Immature natural killer cell (primary cell): Measurements from ENCODE around the gene AOPEP. TPM values are rescaled to one million over a fixed set of nuclear protein-coding genes. Genes with fewer than 3 reads are reported as not detected.

Experiments
- DNase-seq, 3 donors: peaks; one replicate each; pipeline ENCODE4 v3.0.0; 2022; ENCODE audit warnings: mixed read lengths in 1 of 3
- H3K27ac Mint-ChIP-seq, 6 donors: one replicate each; pipeline ENCODE4 v1.8.0; 2020; ENCODE audit warnings: mixed read lengths in 6 of 6, mild to moderate bottlenecking in 5 of 6, inconsistent platforms in 4 of 6, moderate library complexity in 3 of 6
- H3K27me3 Mint-ChIP-seq, 3 donors: one replicate each; pipeline ENCODE4 v1.8.0; 2020 to 2021; ENCODE audit warnings: low read depth in 3 of 3, mild to moderate bottlenecking in 3 of 3, mixed read lengths in 3 of 3, moderate library complexity in 3 of 3, inconsistent platforms in 1 of 3
- H3K36me3 Mint-ChIP-seq, 3 donors: one replicate each; pipeline ENCODE4 v1.8.0; 2020; ENCODE audit warnings: mixed read lengths in 3 of 3, inconsistent platforms in 2 of 3, mild to moderate bottlenecking in 2 of 3
- H3K4me1 Mint-ChIP-seq, 2 donors: one replicate each; pipeline ENCODE4 v1.8.0; 2020; ENCODE audit warnings: inconsistent platforms in 2 of 2, mild to moderate bottlenecking in 2 of 2, mixed read lengths in 2 of 2, moderate library complexity in 1 of 2
- H3K4me3 Mint-ChIP-seq, 5 donors: one replicate each; pipeline ENCODE4 v1.8.0; 2020; ENCODE audit warnings: mild to moderate bottlenecking in 5 of 5, mixed read lengths in 5 of 5, inconsistent platforms in 3 of 5, moderate library complexity in 3 of 5
- H3K9me3 Mint-ChIP-seq, 6 donors: one replicate each; pipeline ENCODE4 v1.8.0; 2020; ENCODE audit warnings: mild to moderate bottlenecking in 6 of 6, mixed read lengths in 6 of 6, inconsistent platforms in 4 of 6, moderate library complexity in 3 of 6
- polyA plus RNA-seq, 3 donors: library from polyadenylated mRNA; unstranded; fragments of 300-500 nt; fragmentation: Illumina TruSeq; gene quantifications; one replicate each; pipeline ENCODE4 v1.2.3, GENCODE V29; 2021

Gene AOPEP
- polyA plus RNA-seq, 3 donors from 2014 or later = 4.1 to 6.5 (median 5.2) TPM

GRCh38 chr9:94850540-94851434, 124.3 kb downstream of the AOPEP start:
- H3K27ac Mint-ChIP-seq = peak overlapping the region in 3 of 6 donors; percentile 1 to 59 (median 31)
- peaks cover 0 to 1% (median 0%) of the 10 kb centered on the region in 3 donors for H3K27me3 Mint-ChIP-seq

GRCh38 chr9:94851467-94851866, 125.0 kb downstream of the AOPEP start:
- DNase-seq = no peak
- peak overlapping the region in 1 of 6 donors; percentile 62 for H3K27ac Mint-ChIP-seq
- H3K4me1 Mint-ChIP-seq = peaks cover 8 to 13% of the 10 kb centered on the region in 2 donors
- H3K9me3 Mint-ChIP-seq = no peaks in the 10 kb centered on the region
- peaks cover 0 to 1% (median 0%) of the 10 kb centered on the region in 3 donors for H3K27me3 Mint-ChIP-seq
- peaks cover 0 to 8% (median 5%) of the 10 kb centered on the region in 3 donors for H3K36me3 Mint-ChIP-seq
- H3K4me3 Mint-ChIP-seq = no peak overlapping the region

More at GRCh38 chr9:94850540-94851434, 124.3 kb downstream of the AOPEP start:
- Mint-ChIP-seq H3K9me3 (no peaks in the 10 kb centered on the region), H3K36me3 (peaks cover 0 to 13% (median 5%) of the 10 kb centered on the region in 3 donors), H3K4me3 (no peak overlapping the region), H3K4me1 (peaks cover 8 to 19% of the 10 kb centered on the region in 2 donors)
- no peak for DNase-seq

- Mint-ChIP-seq H3K27ac (peak overlapping the region in 1 of 6 donors; percentile 3), H3K4me3 (no peak overlapping the region), H3K4me1 (peaks cover 5 to 8% of the 10 kb centered on the region in 2 donors), H3K27me3 (no peaks in the 10 kb centered on the region), H3K9me3 (no peaks in the 10 kb centered on the region), H3K36me3 (peaks cover 0 to 8% (median 5%) of the 10 kb centered on the region in 3 donors)
- no peak for DNase-seq
Observed at GRCh38 chr9:94851892-94852291, 125.4 kb downstream of the AOPEP start.

DNA sequence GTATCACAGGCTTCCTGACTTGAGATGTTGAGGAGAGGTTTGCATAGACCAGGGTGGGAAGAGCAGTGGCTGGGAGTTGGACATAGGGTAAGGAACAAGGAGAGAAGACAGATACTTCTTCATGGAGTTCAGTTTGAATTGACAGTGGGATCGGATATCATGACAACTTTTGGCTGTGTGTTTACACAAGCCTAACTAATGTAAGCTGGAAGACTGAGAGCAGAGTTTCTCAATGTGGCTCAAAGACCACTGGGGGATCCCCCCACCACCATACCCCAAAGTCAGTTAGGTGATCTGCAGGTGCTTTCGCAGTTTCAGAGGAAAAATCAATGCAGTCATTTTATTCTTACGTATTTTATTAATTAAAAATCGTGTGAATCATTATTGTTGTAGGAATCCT, 125.9 kb downstream of the AOPEP start:
- peaks cover 0 to 7% (median 5%) of the 10 kb centered on the region in 3 donors for H3K36me3 Mint-ChIP-seq
- peaks cover under 1 to 4% of the 10 kb centered on the region in 2 donors for H3K4me1 Mint-ChIP-seq
- peak overlapping the region in 2 of 6 donors; percentile 3 to 4 for H3K27ac Mint-ChIP-seq
- H3K9me3 Mint-ChIP-seq = no peaks in the 10 kb centered on the region
- no peak for DNase-seq
- no peaks in the 10 kb centered on the region for H3K27me3 Mint-ChIP-seq
- no peak overlapping the region for H3K4me3 Mint-ChIP-seq

GRCh38 chr9:94853887-94854286, 127.4 kb downstream of the AOPEP start:
- H3K27ac Mint-ChIP-seq = peak overlapping the region in 1 of 6 donors; percentile 21
- no peaks in the 10 kb centered on the region for H3K27me3 Mint-ChIP-seq
- H3K36me3 Mint-ChIP-seq = peaks cover 0 to 10% (median 9%) of the 10 kb centered on the region in 3 donors
- DNase-seq = no peak
- no peak overlapping the region for H3K4me3 Mint-ChIP-seq
- no peaks in the 10 kb centered on the region for H3K9me3 Mint-ChIP-seq
- H3K4me1 Mint-ChIP-seq = peaks cover 1 to 8% of the 10 kb centered on the region in 2 donors

GRCh38 chr9:94855903-94856302, 129.4 kb downstream of the AOPEP start:
- Mint-ChIP-seq H3K27ac (peak overlapping the region in 2 of 6 donors; percentile 55 to 60), H3K4me3 (no peak overlapping the region), H3K9me3 (no peaks in the 10 kb centered on the region), H3K4me1 (peaks cover 21 to 28% of the 10 kb centered on the region in 2 donors), H3K36me3 (peaks cover 0 to 7% (median 5%) of the 10 kb centered on the region in 3 donors), H3K27me3 (peaks cover under 1 to 3% (median 1%) of the 10 kb centered on the region in 3 donors)
- DNase-seq = no peak

DNA sequence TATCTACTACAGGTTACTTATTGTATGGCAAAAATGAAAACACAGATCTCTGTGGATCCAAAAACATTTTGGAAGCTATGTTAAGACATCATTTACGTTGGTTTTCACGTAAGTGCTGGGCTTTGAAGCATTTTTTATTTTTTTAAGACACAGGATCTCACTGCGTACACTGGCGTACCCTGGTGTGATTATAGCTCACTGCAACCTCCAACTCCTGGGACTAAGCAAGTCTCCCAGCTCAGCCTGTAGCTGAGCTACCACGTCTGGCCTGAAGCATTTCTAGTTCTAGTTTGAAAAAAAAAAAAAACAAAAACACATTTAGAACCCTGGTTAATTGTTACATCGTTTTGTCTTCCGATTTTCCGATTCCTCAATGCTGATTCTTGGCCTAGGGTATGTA, 131.3 kb downstream of the AOPEP start:
- H3K4me3 Mint-ChIP-seq = no peak overlapping the region
- DNase-seq = no peak
- no peaks in the 10 kb centered on the region for H3K9me3 Mint-ChIP-seq
- peak overlapping the region in 5 of 6 donors; percentile 5 to 96 (median 56) for H3K27ac Mint-ChIP-seq
- peaks cover 4 to 7% (median 7%) of the 10 kb centered on the region in 3 donors for H3K27me3 Mint-ChIP-seq
- peaks cover 0 to 5% (median 4%) of the 10 kb centered on the region in 3 donors for H3K36me3 Mint-ChIP-seq
- H3K4me1 Mint-ChIP-seq = peaks cover 40 to 47% of the 10 kb centered on the region in 2 donors

DNA sequence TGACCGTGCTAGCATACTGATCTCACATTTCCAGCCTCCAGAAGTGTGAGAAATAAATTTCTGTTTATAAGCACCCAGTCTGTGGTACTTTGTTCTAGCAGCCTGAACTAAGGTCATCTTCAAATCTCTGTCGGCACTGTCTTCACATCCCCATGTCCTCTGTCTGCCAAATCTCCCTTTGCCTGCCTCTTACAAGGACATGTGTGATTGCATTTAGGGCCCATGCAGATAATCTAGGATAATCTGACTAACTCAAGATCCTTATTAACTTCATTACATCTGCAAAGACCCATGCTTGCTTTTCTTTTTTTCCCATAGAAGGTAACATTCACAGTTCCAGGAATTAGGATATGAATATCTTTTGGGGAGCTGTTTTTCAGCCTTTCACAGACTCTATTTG, 132.7 kb downstream of the AOPEP start:
- no peak for DNase-seq
- H3K9me3 Mint-ChIP-seq = no peaks in the 10 kb centered on the region
- peaks cover 4 to 7% (median 7%) of the 10 kb centered on the region in 3 donors for H3K27me3 Mint-ChIP-seq
- H3K36me3 Mint-ChIP-seq = peaks cover 0 to 5% (median 4%) of the 10 kb centered on the region in 3 donors
- peaks cover 51 to 57% of the 10 kb centered on the region in 2 donors for H3K4me1 Mint-ChIP-seq
- peak overlapping the region in 3 of 5 donors; percentile 42 to 82 (median 74) for H3K4me3 Mint-ChIP-seq
- peak overlapping the region; percentile 93 to 99 (median 95) for H3K27ac Mint-ChIP-seq

- H3K4me3 Mint-ChIP-seq = peak overlapping the region; percentile 42 to 82 (median 74)
- H3K36me3 Mint-ChIP-seq = peaks cover 0 to 5% (median 4%) of the 10 kb centered on the region in 3 donors
Observed at GRCh38 chr9:94859891-94860290, 133.4 kb downstream of the AOPEP start.

DNA sequence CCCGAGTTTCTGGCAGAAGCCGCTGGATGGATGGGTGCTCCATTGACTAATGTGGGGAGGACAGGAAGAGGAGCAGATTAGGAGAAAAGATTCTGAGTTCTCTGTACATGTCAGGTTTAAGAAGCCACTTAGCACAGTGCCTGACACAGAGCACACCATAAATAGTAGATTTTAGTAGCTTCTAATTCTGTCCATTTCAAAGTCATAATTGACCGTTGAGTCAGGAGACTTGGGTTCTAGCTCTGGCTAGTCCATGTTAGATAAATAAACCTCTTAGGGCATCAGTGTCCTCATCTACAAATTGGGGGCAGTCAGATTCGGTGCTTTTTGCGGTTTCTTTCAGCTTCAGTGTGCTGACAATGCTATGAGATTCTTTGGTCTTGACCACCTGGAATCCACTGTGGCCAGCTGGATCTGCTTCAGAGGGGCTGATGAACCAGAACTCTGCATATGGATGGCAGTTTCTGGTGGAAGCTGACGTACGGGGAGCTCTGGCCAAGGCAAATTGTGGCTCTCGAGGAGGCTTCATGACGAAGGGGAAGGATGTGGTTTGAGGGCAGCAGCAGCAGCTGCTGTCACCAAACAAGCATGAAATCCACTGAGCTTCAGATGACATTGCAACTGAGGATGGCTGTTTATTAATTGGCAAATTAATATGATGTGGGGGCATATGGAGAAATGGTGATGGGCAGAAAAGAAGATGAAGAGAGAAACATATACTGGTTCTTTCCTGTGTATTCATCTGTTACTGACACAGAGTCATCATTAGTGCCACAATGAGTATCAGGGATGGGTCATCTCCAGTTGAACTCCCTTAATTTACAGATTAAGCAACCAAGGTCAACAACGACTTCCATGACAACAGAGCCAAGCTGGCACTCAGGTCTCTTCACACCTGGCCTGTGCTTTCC, 134.4 kb downstream of the AOPEP start:
- DNase-seq = peak; percentile 87 to 90 (median 90)
- peaks cover 4 to 7% (median 7%) of the 10 kb centered on the region in 3 donors for H3K27me3 Mint-ChIP-seq
- peak overlapping the region; percentile 93 to 99 (median 95) for H3K27ac Mint-ChIP-seq
- H3K36me3 Mint-ChIP-seq = peaks cover 0 to 5% (median 4%) of the 10 kb centered on the region in 3 donors
- H3K4me3 Mint-ChIP-seq = peak overlapping the region; percentile 61 to 82 (median 79)
- H3K4me1 Mint-ChIP-seq = peaks cover 54 to 61% of the 10 kb centered on the region in 2 donors
- H3K9me3 Mint-ChIP-seq = no peaks in the 10 kb centered on the region

More at GRCh38 chr9:94859891-94860290, 133.4 kb downstream of the AOPEP start:
- H3K4me1 Mint-ChIP-seq = peaks cover 54 to 60% of the 10 kb centered on the region in 2 donors
- no peak for DNase-seq
- H3K27ac Mint-ChIP-seq = peak overlapping the region; percentile 93 to 99 (median 95)
- peaks cover 4 to 7% (median 7%) of the 10 kb centered on the region in 3 donors for H3K27me3 Mint-ChIP-seq
- no peaks in the 10 kb centered on the region for H3K9me3 Mint-ChIP-seq

DNA sequence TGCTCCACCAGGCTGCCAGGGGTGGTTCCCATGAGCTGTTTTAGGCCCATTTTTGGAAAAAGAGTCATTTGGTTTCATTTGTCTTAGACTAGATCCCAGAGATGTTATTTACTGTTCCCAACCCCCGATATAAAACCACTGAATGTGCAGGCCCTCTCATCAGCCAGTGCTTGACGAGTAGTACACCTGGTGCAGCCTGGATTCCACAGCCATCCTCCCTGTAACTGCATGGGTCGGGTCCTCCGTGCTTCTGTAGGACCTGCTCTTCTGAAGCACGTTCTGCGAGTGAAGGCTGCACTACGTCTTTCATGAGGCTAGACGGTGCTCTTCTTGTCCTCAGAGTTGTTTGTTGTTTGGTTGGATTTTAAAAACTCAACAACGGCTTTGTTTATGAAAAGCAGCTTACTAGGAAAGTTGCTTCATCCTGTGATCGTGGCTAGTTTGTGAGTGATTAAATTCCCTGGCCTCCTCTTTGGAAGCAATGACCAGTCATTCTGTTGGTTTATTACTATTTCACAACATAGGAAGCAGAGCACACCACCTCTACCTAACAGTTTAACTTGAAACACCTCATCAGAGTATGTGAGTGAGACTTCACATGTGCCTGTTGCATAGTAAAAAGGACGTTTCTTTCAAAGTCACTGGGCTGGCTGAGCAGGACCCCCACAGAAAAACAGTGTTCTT, 135.2 kb downstream of the AOPEP start:
- H3K4me3 Mint-ChIP-seq = peak overlapping the region; percentile 61 to 82 (median 79)
- DNase-seq = peak in 2 of 3 donors; percentile 9 to 19
- H3K27ac Mint-ChIP-seq = peak overlapping the region; percentile 93 to 99 (median 95)
- peaks cover 4 to 7% (median 7%) of the 10 kb centered on the region in 3 donors for H3K27me3 Mint-ChIP-seq
- H3K36me3 Mint-ChIP-seq = peaks cover 0 to 5% (median 4%) of the 10 kb centered on the region in 3 donors
- H3K9me3 Mint-ChIP-seq = no peaks in the 10 kb centered on the region
- peaks cover 54 to 61% of the 10 kb centered on the region in 2 donors for H3K4me1 Mint-ChIP-seq

GRCh38 chr9:94864196-94864595, 137.7 kb downstream of the AOPEP start:
- Mint-ChIP-seq H3K4me3 (peak overlapping the region in 2 of 5 donors; percentile 17 to 19), H3K27ac (peak overlapping the region; percentile 2 to 88 (median 68))

More at GRCh38 chr9:94864196-94864595, 137.7 kb downstream of the AOPEP start:
- peaks cover 4 to 7% (median 7%) of the 10 kb centered on the region in 3 donors for H3K27me3 Mint-ChIP-seq
- no peak for DNase-seq
- H3K4me1 Mint-ChIP-seq = peaks cover 49 to 50% of the 10 kb centered on the region in 2 donors
- H3K9me3 Mint-ChIP-seq = no peaks in the 10 kb centered on the region
- H3K36me3 Mint-ChIP-seq = peaks cover 0 to 8% (median 0%) of the 10 kb centered on the region in 3 donors
